ENCODE results near the gene HERC3. TPM values are rescaled to one million over a fixed set of nuclear protein-coding genes. Genes with fewer than 3 reads are reported as not detected.

The HERC3 gene
- total RNA-seq, 1 donor from 2014 or later: 14.0 TPM

DNA sequence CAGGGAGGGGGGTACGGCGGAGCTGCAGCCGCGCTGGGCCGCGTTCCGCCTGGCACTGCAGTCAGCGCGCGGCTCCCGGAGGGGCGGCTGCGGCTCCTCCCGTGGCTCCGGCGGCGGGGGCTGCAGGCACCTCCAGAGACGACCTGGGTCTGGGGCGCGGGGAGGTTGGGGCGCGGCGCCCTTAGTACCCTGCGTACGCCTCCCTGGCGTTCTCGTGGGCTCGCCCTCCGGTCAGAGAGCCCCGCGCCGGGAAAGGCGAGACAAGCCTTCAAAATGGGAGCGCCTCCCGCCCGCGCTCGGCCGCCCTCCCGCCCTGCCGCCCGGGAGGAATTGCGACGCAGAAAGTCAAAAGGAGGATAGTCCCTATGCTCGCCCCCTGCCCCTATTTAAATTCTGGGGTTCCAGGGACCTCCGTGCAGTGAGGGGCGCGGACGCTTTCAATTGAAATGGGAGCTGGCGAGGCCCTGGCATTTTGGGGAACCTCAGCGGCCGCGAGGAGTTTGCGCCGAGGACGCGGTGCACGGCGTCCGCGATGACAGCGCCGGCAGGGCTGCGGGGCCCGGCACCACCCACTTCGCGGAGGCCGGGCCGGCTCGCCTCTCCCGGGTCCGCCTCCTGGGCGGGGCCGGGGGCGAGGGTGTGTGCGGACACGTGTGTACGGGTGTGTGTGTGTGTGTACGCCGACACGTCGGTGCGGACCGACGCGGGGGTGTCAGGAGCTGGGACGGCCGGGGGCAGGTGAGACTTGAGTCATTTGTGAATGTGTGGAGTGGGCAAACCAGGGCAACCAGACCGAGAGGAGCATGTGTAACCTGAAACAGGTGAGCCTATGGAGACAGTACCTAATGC lies 544 bp downstream of the HERC3 start:
- Mint-ChIP-seq H3K27me3 (ENCODE audit: unreplicated experiment) (peaks cover 4% of the 10 kb centered on the region), H3K4me3 (ENCODE audit: unreplicated experiment) (peak overlapping the region; percentile 97), H3K36me3 (ENCODE audit: unreplicated experiment) (no peaks in the 10 kb centered on the region), H3K4me1 (ENCODE audit: low read depth, unreplicated experiment) (no peaks in the 10 kb centered on the region), H3K9me3 (ENCODE audit: unreplicated experiment) (peaks cover 2% of the 10 kb centered on the region), H3K27ac (ENCODE audit: unreplicated experiment) (peak overlapping the region; percentile 65)
- no peak for TF ChIP-seq CTCF (IDR thresholded peaks at IDR 0.05; ENCODE audit: partially characterized antibody, unreplicated experiment)
- peak; percentile 68 for DNase-seq

DNA sequence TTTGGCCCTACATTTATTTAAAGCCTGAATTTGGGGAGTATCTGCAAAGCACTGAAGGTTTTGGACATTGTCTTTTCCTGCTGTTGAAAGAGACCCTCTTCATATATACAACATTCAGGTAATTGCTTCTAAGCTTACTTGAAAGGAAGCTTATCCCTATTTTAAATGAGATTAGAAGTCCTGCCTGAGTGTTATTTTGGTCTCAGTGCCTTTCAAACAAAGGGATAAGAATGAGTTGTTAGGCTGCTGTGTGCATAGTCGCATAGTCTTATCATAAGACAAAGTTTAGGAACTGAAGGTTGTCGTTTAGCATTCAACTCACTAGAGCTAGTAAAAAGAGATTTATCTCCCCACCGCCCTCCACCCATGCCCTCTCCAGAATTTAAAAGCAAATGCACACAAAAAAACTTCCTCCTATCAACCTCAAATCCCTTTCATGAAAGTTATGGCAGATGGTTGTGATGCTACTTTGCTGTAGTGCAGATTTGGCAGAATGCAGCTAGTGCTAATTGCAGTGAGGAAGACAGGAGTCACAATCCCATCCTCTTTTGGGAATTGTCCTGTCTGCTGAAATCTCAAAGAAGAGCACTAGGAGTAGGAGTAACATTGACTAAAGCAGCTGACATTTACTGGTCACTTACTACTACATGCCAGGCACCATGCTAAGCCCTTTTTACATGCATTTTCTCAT lies 5.8 kb downstream of the HERC3 start:
- Mint-ChIP-seq H3K27me3 (ENCODE audit: unreplicated experiment) (peaks cover 3% of the 10 kb centered on the region), H3K9me3 (ENCODE audit: unreplicated experiment) (no peaks in the 10 kb centered on the region), H3K4me3 (ENCODE audit: unreplicated experiment) (no peak overlapping the region), H3K36me3 (ENCODE audit: unreplicated experiment) (no peaks in the 10 kb centered on the region), H3K4me1 (ENCODE audit: low read depth, unreplicated experiment) (peaks cover 7% of the 10 kb centered on the region), H3K27ac (ENCODE audit: unreplicated experiment) (no peak overlapping the region)
- DNase-seq: no peak
- no peak for TF ChIP-seq CTCF (IDR thresholded peaks at IDR 0.05; ENCODE audit: partially characterized antibody, unreplicated experiment)

- H3K9me3 Mint-ChIP-seq (ENCODE audit: unreplicated experiment): peaks cover under 1% of the 10 kb centered on the region
- no peaks in the 10 kb centered on the region for H3K27me3 Mint-ChIP-seq (ENCODE audit: unreplicated experiment)
- no peak overlapping the region for H3K4me3 Mint-ChIP-seq (ENCODE audit: unreplicated experiment)
- H3K36me3 Mint-ChIP-seq (ENCODE audit: unreplicated experiment): no peaks in the 10 kb centered on the region
- no peak for DNase-seq
- TF ChIP-seq CTCF (IDR thresholded peaks at IDR 0.05; ENCODE audit: partially characterized antibody, unreplicated experiment): no peak
- no peak overlapping the region for H3K27ac Mint-ChIP-seq (ENCODE audit: unreplicated experiment)
- H3K4me1 Mint-ChIP-seq (ENCODE audit: low read depth, unreplicated experiment): peaks cover 7% of the 10 kb centered on the region
Observed at GRCh38 chr4:88599298-88599697, 7.0 kb downstream of the HERC3 start.

DNA sequence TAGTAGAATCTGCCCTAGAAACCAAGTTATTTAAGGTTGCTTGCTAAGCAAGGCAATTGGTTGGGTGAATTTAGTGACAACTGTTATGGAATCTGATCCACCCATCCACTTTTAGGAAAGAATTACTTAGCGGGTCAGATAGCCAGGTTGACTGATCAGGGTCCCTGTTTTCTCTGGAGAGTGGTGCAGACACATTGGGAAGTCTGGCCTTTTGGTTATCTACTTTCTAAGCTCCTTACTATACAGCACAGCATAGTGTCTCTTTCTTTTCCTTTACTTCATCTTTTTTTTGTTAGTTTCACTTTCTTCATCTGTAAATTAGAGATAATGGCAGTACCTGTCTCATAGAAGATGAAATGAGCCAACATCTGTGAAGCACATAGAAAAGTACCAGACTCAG lies 7.4 kb downstream of the HERC3 start:
- Mint-ChIP-seq H3K27me3 (ENCODE audit: unreplicated experiment) (no peaks in the 10 kb centered on the region), H3K27ac (ENCODE audit: unreplicated experiment) (no peak overlapping the region), H3K9me3 (ENCODE audit: unreplicated experiment) (peaks cover 2% of the 10 kb centered on the region), H3K36me3 (ENCODE audit: unreplicated experiment) (no peaks in the 10 kb centered on the region), H3K4me3 (ENCODE audit: unreplicated experiment) (no peak overlapping the region), H3K4me1 (ENCODE audit: low read depth, unreplicated experiment) (peaks cover 7% of the 10 kb centered on the region)
- DNase-seq: no peak
- TF ChIP-seq CTCF (IDR thresholded peaks at IDR 0.05; ENCODE audit: partially characterized antibody, unreplicated experiment): no peak
